T-helper 1 cell treated with Interleukin-12 subunit alpha and Interleukin-12 subunit beta and Interleukin-4 antibody, amounts not matched to agents 30 μg/mL and 1 μg/mL, for 36 hours (primary cell): ENCODE measurements around the gene IL11RA.

ENCODE experiments used
- H3K27ac Mint-ChIP-seq: one replicate; pipeline ENCODE4 v1.8.0; 2021; ENCODE audit warnings: mild to moderate bottlenecking, mixed read lengths
- H3K27me3 Mint-ChIP-seq: one replicate; pipeline ENCODE4 v1.8.0; 2021; ENCODE audit warnings: low read depth, mixed read lengths
- H3K36me3 Mint-ChIP-seq: one replicate; pipeline ENCODE4 v1.8.0; 2021; ENCODE audit warnings: low read depth, mixed read lengths
- H3K4me1 Mint-ChIP-seq: one replicate; pipeline ENCODE4 v1.8.0; 2021; ENCODE audit warnings: low read depth, mixed read lengths
- H3K4me3 Mint-ChIP-seq: one replicate; pipeline ENCODE4 v1.8.0; 2021; ENCODE audit warnings: mild to moderate bottlenecking, moderate library complexity, mixed read lengths
- H3K9me3 Mint-ChIP-seq: one replicate; pipeline ENCODE4 v1.8.0; 2021; ENCODE audit warnings: mixed read lengths

Gene IL11RA

GRCh38 chr9:34624475-34625185 lies 27.4 kb upstream of the IL11RA start:
- Mint-ChIP-seq H3K4me3 (no peak overlapping the region), H3K4me1 (peaks cover 24% of the 10 kb centered on the region), H3K27ac (no peak overlapping the region), H3K9me3 (no peaks in the 10 kb centered on the region), H3K36me3 (peaks cover 9% of the 10 kb centered on the region), H3K27me3 (peaks cover 70% of the 10 kb centered on the region)

GRCh38 chr9:34625186-34625486 lies 26.8 kb upstream of the IL11RA start:
- H3K27me3 Mint-ChIP-seq: peaks cover 75% of the 10 kb centered on the region

GRCh38 chr9:34627716-34628655 lies 24.0 kb upstream of the IL11RA start:
- Mint-ChIP-seq H3K36me3 (peaks cover 6% of the 10 kb centered on the region), H3K27ac (no peak overlapping the region), H3K9me3 (no peaks in the 10 kb centered on the region), H3K4me1 (peaks cover 16% of the 10 kb centered on the region), H3K27me3 (peaks cover 75% of the 10 kb centered on the region), H3K4me3 (peak overlapping the region; percentile 79)

More at GRCh38 chr9:34625186-34625486, 26.8 kb upstream of the IL11RA start:
- Mint-ChIP-seq H3K4me1 (peaks cover 21% of the 10 kb centered on the region), H3K9me3 (no peaks in the 10 kb centered on the region), H3K27ac (no peak overlapping the region), H3K4me3 (no peak overlapping the region), H3K36me3 (peaks cover 9% of the 10 kb centered on the region)

GRCh38 chr9:34628656-34629490 lies 23.1 kb upstream of the IL11RA start, which contains the start of gene ARID3C:
Gene ARID3C, minus strand, starts transcription at chr9:34629066. Its CDS starts 1,052 bp downstream, at chr9:34628014.
- H3K36me3 Mint-ChIP-seq: peaks cover 5% of the 10 kb centered on the region

GRCh38 chr9:34629491-34629808 lies 22.5 kb upstream of the IL11RA start:
- Mint-ChIP-seq H3K4me3 (peak overlapping the region; percentile 75), H3K27ac (no peak overlapping the region), H3K27me3 (peaks cover 64% of the 10 kb centered on the region), H3K9me3 (no peaks in the 10 kb centered on the region), H3K36me3 (peaks cover 6% of the 10 kb centered on the region), H3K4me1 (peaks cover 14% of the 10 kb centered on the region)

More at GRCh38 chr9:34628656-34629490, 23.1 kb upstream of the IL11RA start, which contains the start of gene ARID3C:
- Mint-ChIP-seq H3K4me1 (peaks cover 13% of the 10 kb centered on the region), H3K4me3 (peak within 1 kb of the TSS; percentile 79), H3K27ac (no peak within 1 kb of the TSS), H3K9me3 (no peaks in the 10 kb centered on the region), H3K27me3 (peaks cover 69% of the 10 kb centered on the region)

- peak overlapping the region; percentile 10 for H3K4me3 Mint-ChIP-seq
- peaks cover 14% of the 10 kb centered on the region for H3K4me1 Mint-ChIP-seq
- no peaks in the 10 kb centered on the region for H3K9me3 Mint-ChIP-seq
- peaks cover 10% of the 10 kb centered on the region for H3K36me3 Mint-ChIP-seq
- peaks cover 56% of the 10 kb centered on the region for H3K27me3 Mint-ChIP-seq
- H3K27ac Mint-ChIP-seq: no peak overlapping the region
Observed at GRCh38 chr9:34630402-34631154, 21.4 kb upstream of the IL11RA start.

GRCh38 chr9:34633166-34633565 lies 18.8 kb upstream of the IL11RA start:
- peaks cover 23% of the 10 kb centered on the region for H3K4me1 Mint-ChIP-seq
- peaks cover 12% of the 10 kb centered on the region for H3K36me3 Mint-ChIP-seq
- H3K27me3 Mint-ChIP-seq: peaks cover 32% of the 10 kb centered on the region
- no peak overlapping the region for H3K27ac Mint-ChIP-seq
- H3K4me3 Mint-ChIP-seq: no peak overlapping the region
- H3K9me3 Mint-ChIP-seq: no peaks in the 10 kb centered on the region

- H3K27ac Mint-ChIP-seq: no peak overlapping the region
- H3K27me3 Mint-ChIP-seq: peaks cover 26% of the 10 kb centered on the region
- peaks cover 26% of the 10 kb centered on the region for H3K4me1 Mint-ChIP-seq
- no peaks in the 10 kb centered on the region for H3K9me3 Mint-ChIP-seq
- H3K36me3 Mint-ChIP-seq: peaks cover 11% of the 10 kb centered on the region
- no peak overlapping the region for H3K4me3 Mint-ChIP-seq
Observed at GRCh38 chr9:34633851-34634550, 18.0 kb upstream of the IL11RA start.

- H3K9me3 Mint-ChIP-seq: no peaks in the 10 kb centered on the region
- no peak overlapping the region for H3K4me3 Mint-ChIP-seq
- H3K4me1 Mint-ChIP-seq: peaks cover 23% of the 10 kb centered on the region
- H3K27ac Mint-ChIP-seq: no peak overlapping the region
- peaks cover 11% of the 10 kb centered on the region for H3K36me3 Mint-ChIP-seq
- peaks cover 19% of the 10 kb centered on the region for H3K27me3 Mint-ChIP-seq
Observed at GRCh38 chr9:34634551-34635248, 17.3 kb upstream of the IL11RA start.

- Mint-ChIP-seq H3K4me1 (peaks cover 21% of the 10 kb centered on the region), H3K4me3 (peak overlapping the region; percentile 68), H3K36me3 (peaks cover 9% of the 10 kb centered on the region), H3K27ac (peak overlapping the region; percentile 43), H3K9me3 (no peaks in the 10 kb centered on the region), H3K27me3 (peaks cover 11% of the 10 kb centered on the region)
Observed at GRCh38 chr9:34635556-34635955, 16.4 kb upstream of the IL11RA start.

GRCh38 chr9:34636791-34637355 lies 15.1 kb upstream of the IL11RA start:
- H3K4me1 Mint-ChIP-seq: peaks cover 21% of the 10 kb centered on the region

GRCh38 chr9:34637356-34638137 lies 14.4 kb upstream of the IL11RA start, which contains the start of gene SIGMAR1:
Gene SIGMAR1, minus strand, starts transcription at chr9:34637787. Its CDS starts 90 bp downstream, at chr9:34637697.
- H3K4me3 Mint-ChIP-seq: peak within 1 kb of the TSS; percentile 86
- H3K27me3 Mint-ChIP-seq: no peaks in the 10 kb centered on the region
- H3K9me3 Mint-ChIP-seq: no peaks in the 10 kb centered on the region
- H3K27ac Mint-ChIP-seq: peak within 1 kb of the TSS; percentile 89
- H3K4me1 Mint-ChIP-seq: peaks cover 21% of the 10 kb centered on the region
- peaks cover 9% of the 10 kb centered on the region for H3K36me3 Mint-ChIP-seq

More at GRCh38 chr9:34636791-34637355, 15.1 kb upstream of the IL11RA start:
- Mint-ChIP-seq H3K27me3 (no peaks in the 10 kb centered on the region), H3K4me3 (peak overlapping the region; percentile 86), H3K36me3 (peaks cover 9% of the 10 kb centered on the region), H3K27ac (peak overlapping the region; percentile 83), H3K9me3 (no peaks in the 10 kb centered on the region)
